Activated B cell treated with CpG ODN at 0.5 μM for 24 hours (primary cell): ENCODE data around the gene CCDC136. TPM values are rescaled to one million over a fixed set of nuclear protein-coding genes. Genes with fewer than 3 reads are reported as not detected.
A peak's percentile ranks its signal among the peaks of the same experiment; 100 is the strongest.

Experiments
- ATAC-seq: fragments of 200-7000 bp; cut with Tn5 transposase; one replicate; pipeline ENCODE4 v1.10.0; 2021; ENCODE audit warnings: low read depth, mild to moderate bottlenecking, moderate library complexity
- CTCF ChIA-PET: fragments of 350-600 bp; sonication (Branson Sonifier 250); formaldehyde crosslinking; loops from one replicate; lab custom pipeline; 2021; ENCODE audit warnings: antibody characterized with exemption; lab: Charles Lee
- POLR2A ChIA-PET: fragments of 350-600 bp; sonication (Branson Sonifier 250); formaldehyde crosslinking; loops from one replicate; lab custom pipeline; 2021; ENCODE audit warnings: antibody characterized with exemption; lab: Charles Lee
- DNase-seq: peaks from one replicate; pipeline ENCODE4 v3.0.0; 2022
- H3K27ac Mint-ChIP-seq: one replicate; pipeline ENCODE4 v1.8.0; 2020; ENCODE audit warnings: mixed read lengths
- H3K27me3 Mint-ChIP-seq: one replicate; pipeline ENCODE4 v1.8.0; 2021; ENCODE audit warnings: mixed read lengths
- H3K36me3 Mint-ChIP-seq: one replicate; pipeline ENCODE4 v1.8.0; 2021; ENCODE audit warnings: low read depth, mixed read lengths
- H3K4me1 Mint-ChIP-seq: one replicate; pipeline ENCODE4 v1.8.0; 2021; ENCODE audit warnings: mixed read lengths
- H3K4me3 Mint-ChIP-seq: one replicate; pipeline ENCODE4 v1.8.0; 2020; ENCODE audit warnings: mild to moderate bottlenecking, mixed read lengths
- H3K9me3 Mint-ChIP-seq: one replicate; pipeline ENCODE4 v1.8.0; 2020; ENCODE audit warnings: mixed read lengths
- intact Hi-C: fragments of 100-400 bp; cut with micrococcal nuclease; formaldehyde crosslinking; loops from one replicate; pipeline ENCODE4 v1.15.1; 2024
- total RNA-seq: library from RNA; stranded (reverse); gene quantifications from 2 replicates; pipeline ENCODE4 v1.2.3, GENCODE V29; 2022
- TF ChIP-seq, protein P1 (sequence below): fragments of 200-600 bp; IDR thresholded peaks from one replicate; pipeline ENCODE4 v1.8.0; 2022; ENCODE audit warnings: antibody characterized with exemption, mild to moderate bottlenecking

Gene CCDC136
- total RNA-seq, 1 donor from 2014 or later: 5.1 TPM

DNA sequence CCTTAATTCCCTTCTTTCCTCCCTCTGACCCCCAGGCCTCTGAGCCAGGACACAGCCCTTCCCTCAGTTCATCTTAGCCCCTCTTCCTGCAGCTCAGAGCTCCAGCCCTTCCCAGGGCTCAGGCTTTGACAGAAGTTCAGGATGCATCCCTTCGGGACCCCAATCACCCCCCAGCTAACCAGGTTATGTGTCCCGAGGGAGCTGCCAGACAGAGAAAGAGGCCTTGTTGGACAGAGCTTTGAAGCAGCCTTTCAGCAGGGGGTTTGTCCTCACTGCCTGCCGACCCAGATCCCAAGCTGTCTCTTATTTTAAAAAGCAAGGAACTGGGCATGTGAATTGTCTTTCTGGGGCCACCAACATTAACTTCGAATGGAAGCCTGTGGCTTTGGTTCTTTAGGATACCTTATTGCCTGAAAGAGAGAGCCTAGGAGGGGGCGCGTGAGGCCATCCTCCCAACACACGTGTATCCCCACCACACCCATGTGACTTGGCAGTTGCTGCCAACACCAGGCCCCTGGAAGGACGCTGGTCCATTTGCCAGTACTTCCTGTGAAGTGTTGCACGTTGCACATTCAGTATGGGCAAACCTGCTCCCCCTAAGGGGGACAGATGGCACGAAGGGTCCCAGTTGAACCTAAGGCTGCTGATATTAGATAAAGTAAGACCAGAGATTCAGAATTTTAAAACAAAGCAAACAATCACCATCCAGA, 858 bp downstream of the CCDC136 start:
- ATAC-seq (no peak), DNase-seq (no peak)
- intact Hi-C loops: loop anchor here (5.0 kb wide), 1 partner anchor 145 kb away; the partner anchor contains the start of gene IRF5
- no peaks in the 10 kb centered on the region for H3K27me3 Mint-ChIP-seq
- CTCF ChIA-PET: no interaction called here
- no peaks in the 10 kb centered on the region for H3K36me3 Mint-ChIP-seq
- peaks cover 10% of the 10 kb centered on the region for H3K4me1 Mint-ChIP-seq
- H3K27ac Mint-ChIP-seq: no peak overlapping the region
- no peaks in the 10 kb centered on the region for H3K9me3 Mint-ChIP-seq
- H3K4me3 Mint-ChIP-seq: peak overlapping the region; percentile 55
- POLR2A ChIA-PET: no interaction called here
- TF ChIP-seq, protein P1, sequence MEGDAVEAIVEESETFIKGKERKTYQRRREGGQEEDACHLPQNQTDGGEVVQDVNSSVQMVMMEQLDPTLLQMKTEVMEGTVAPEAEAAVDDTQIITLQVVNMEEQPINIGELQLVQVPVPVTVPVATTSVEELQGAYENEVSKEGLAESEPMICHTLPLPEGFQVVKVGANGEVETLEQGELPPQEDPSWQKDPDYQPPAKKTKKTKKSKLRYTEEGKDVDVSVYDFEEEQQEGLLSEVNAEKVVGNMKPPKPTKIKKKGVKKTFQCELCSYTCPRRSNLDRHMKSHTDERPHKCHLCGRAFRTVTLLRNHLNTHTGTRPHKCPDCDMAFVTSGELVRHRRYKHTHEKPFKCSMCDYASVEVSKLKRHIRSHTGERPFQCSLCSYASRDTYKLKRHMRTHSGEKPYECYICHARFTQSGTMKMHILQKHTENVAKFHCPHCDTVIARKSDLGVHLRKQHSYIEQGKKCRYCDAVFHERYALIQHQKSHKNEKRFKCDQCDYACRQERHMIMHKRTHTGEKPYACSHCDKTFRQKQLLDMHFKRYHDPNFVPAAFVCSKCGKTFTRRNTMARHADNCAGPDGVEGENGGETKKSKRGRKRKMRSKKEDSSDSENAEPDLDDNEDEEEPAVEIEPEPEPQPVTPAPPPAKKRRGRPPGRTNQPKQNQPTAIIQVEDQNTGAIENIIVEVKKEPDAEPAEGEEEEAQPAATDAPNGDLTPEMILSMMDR: no peak

- Mint-ChIP-seq H3K9me3 (no peaks in the 10 kb centered on the region), H3K27me3 (no peaks in the 10 kb centered on the region), H3K4me3 (no peak overlapping the region), H3K36me3 (no peaks in the 10 kb centered on the region), H3K27ac (no peak overlapping the region), H3K4me1 (peaks cover 10% of the 10 kb centered on the region)
- TF ChIP-seq, protein P1: no peak
- CTCF ChIA-PET: no interaction called here
- intact Hi-C loops: loop anchor here (5.0 kb wide), 1 partner anchor 144 kb away; the partner anchor contains the start of gene IRF5
- POLR2A ChIA-PET: no interaction called here
- no peak for ATAC-seq
- no peak for DNase-seq
Observed at GRCh38 chr7:128793181-128793547, 1.4 kb downstream of the CCDC136 start.

GRCh38 chr7:128794020-128794419, 2.3 kb downstream of the CCDC136 start:
- intact Hi-C loops: loop anchor here (1.0 to 5.0 kb wide), 2 partner anchors 89 to 143 kb away; partner anchors contain the start of gene IRF5
- ATAC-seq (no peak), DNase-seq (no peak)
- POLR2A ChIA-PET: no interaction called here
- Mint-ChIP-seq H3K4me1 (peaks cover 10% of the 10 kb centered on the region), H3K27ac (no peak overlapping the region), H3K27me3 (no peaks in the 10 kb centered on the region), H3K4me3 (no peak overlapping the region), H3K36me3 (no peaks in the 10 kb centered on the region), H3K9me3 (no peaks in the 10 kb centered on the region)
- TF ChIP-seq, protein P1: no peak
- CTCF ChIA-PET: no interaction called here

- intact Hi-C loops: loop anchor here (1.0 to 5.0 kb wide), 2 partner anchors 89 to 143 kb away; partner anchors contain the start of gene IRF5
- no peaks in the 10 kb centered on the region for H3K36me3 Mint-ChIP-seq
- DNase-seq: no peak
- ChIA-PET POLR2A (no interaction called here), CTCF (no interaction called here)
- no peak overlapping the region for H3K27ac Mint-ChIP-seq
- peaks cover 10% of the 10 kb centered on the region for H3K4me1 Mint-ChIP-seq
- H3K9me3 Mint-ChIP-seq: no peaks in the 10 kb centered on the region
- no peaks in the 10 kb centered on the region for H3K27me3 Mint-ChIP-seq
- ATAC-seq: no peak
- TF ChIP-seq, protein P1: no peak
- no peak overlapping the region for H3K4me3 Mint-ChIP-seq
Observed at GRCh38 chr7:128794436-128794835, 2.7 kb downstream of the CCDC136 start.

- H3K4me3 Mint-ChIP-seq: no peak overlapping the region
- ChIA-PET CTCF (no interaction called here), POLR2A (no interaction called here)
- peaks cover 8% of the 10 kb centered on the region for H3K4me1 Mint-ChIP-seq
- H3K27me3 Mint-ChIP-seq: no peaks in the 10 kb centered on the region
- intact Hi-C loops: no loop called here
- H3K36me3 Mint-ChIP-seq: no peaks in the 10 kb centered on the region
- TF ChIP-seq, protein P1: no peak
- DNase-seq (no peak), ATAC-seq (no peak)
- no peaks in the 10 kb centered on the region for H3K9me3 Mint-ChIP-seq
- no peak overlapping the region for H3K27ac Mint-ChIP-seq
Observed at GRCh38 chr7:128795129-128795528, 3.4 kb downstream of the CCDC136 start.
